ENCODE measurements around the gene EDRF1. TPM values are rescaled to one million over a fixed set of nuclear protein-coding genes. Genes with fewer than 3 reads are reported as not detected.

EDRF1 gene, protein sequence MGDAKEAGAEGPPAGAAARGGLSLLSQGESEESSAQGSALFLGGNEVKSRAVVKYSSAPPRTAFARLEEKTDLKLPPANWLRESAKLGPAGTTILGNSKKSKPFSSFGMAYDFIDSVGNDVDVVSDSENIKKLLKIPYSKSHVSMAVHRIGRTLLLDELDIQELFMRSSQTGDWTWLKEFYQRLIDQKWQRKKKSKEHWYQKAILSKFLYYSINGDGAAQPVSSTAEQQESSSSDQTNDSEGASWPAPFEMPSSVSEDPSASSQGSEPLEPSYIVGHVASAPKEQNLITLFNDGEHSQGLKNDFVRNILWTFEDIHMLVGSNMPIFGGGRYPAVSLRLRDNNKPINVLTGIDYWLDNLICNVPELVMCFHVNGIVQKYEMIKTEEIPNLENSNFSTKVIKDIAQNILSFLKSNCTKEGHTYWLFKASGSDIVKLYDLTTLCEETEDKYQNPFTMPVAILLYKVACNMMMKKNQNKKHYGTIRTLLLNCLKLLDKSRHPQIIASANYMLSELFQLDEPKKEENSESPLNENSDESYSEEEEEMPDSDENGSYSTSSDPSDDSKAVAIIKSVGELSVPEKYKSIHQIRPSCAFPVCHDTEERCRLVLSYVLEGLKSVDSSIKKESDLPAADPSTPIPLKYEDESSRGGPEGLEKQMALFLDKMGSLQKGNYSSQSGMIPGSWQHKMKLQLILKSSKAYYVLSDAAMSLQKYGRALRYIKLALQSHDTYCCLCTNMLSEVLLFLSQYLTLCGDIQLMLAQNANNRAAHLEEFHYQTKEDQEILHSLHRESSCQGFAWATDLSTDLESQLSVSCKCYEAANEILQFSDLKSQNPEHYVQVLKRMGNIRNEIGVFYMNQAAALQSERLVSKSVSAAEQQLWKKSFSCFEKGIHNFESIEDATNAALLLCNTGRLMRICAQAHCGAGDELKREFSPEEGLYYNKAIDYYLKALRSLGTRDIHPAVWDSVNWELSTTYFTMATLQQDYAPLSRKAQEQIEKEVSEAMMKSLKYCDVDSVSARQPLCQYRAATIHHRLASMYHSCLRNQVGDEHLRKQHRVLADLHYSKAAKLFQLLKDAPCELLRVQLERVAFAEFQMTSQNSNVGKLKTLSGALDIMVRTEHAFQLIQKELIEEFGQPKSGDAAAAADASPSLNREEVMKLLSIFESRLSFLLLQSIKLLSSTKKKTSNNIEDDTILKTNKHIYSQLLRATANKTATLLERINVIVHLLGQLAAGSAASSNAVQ
- 7.0 and 12.6 TPM in 2 replicates for total RNA-seq

DNA sequence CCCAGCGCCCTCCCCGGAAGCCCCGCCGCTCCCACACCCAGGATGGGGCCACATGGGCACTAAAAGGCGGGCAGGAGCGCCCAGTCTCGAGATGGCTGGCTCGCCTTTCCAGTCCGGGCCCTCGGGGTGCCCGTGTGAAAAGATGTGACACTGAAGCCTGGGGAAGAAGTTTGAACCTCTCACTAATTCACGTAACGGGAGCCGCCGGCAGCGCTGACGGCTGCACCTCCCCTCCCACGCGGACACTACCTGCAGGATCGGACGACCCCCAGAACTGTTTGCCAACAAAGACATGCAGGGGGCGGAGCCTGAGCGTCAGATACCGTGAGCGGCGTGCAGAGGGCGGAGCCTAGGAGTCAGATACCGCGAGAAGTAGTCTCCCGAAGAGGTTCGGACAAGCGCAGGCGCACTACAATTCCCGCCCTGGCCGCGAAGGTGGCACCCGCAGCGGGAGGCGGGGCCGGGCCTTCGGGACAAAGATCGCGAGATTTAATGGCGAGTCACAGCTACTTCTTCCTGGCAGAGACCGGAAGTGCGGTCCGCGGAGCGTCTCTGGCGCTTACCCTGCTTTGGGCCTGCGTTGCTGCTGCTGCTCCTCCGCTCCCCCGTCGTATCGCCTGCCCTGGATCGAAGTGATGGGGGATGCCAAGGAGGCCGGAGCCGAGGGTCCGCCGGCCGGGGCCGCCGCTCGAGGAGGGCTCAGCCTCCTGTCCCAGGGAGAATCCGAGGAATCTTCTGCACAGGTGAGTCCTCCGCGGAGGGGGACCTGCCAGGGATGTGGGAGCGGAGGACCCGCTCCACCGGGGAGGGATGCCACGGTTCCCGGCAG, at the start of gene EDRF1:
EDRF1 (plus strand) TSS at position 537 of the 829 bp plus-strand sequence; CDS start at position 636, 99 bp downstream.

DNA sequence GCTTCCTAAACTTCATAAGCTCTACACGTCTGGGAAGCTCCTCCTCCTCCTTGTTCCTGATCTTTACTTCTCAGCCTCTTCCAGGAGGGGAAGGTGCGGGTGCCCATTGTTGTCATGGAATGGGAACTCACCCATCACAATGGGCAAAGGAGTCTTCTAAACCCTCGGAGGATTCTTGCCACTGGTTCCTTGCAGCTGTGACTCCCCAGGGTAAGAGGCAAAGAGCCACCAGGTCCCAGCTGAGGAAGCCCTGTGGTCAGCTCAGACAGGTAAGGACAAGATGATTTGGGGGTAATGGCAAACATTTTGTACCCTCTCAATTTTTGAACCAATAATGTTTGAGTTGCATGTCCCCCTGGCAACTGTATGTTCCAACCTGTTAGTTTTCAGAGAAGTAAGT, 36.4 kb upstream of the EDRF1 start, which contains the start of gene TEX36:
TEX36 (minus strand) TSS at position 101 of the 400 bp plus-strand sequence. CDS start 174 bp downstream, outside the sequence.

GRCh38 chr10:125775491-125776106, 56.1 kb downstream of the EDRF1 start, which contains the start of gene MMP21:
Gene MMP21 (minus strand): TSS chr10:125775821. CDS start chr10:125775821, 0 bp downstream.

Other genes starting within 250 kb of the EDRF1 start
- gene TEX36, start 36.5 kb upstream of the EDRF1 start, total RNA-seq, result not detected in 2 replicates
- 0.07 TPM in 1 of 2 replicates, not detected in the other for gene MMP21, start 56.1 kb downstream of the EDRF1 start, total RNA-seq
- 46.1 and 54.3 TPM in 2 replicates for gene UROS, start 103.5 kb downstream of the EDRF1 start, total RNA-seq
- gene BCCIP, start 103.8 kb downstream of the EDRF1 start, total RNA-seq, result 63.3 and 75.4 TPM in 2 replicates
- 48.7 and 49.4 TPM in 2 replicates for gene DHX32, start 161.6 kb downstream of the EDRF1 start, total RNA-seq
- gene FANK1, start 176.9 kb downstream of the EDRF1 start, total RNA-seq, result 0.54 and 1.9 TPM in 2 replicates

Data from mammary microvascular endothelial cell (primary cell).